Activated effector memory CD4-positive, alpha-beta T cell treated with anti-CD3 and anti-CD28 coated beads, Interleukin-2, amount 50 U/mL, for 16 hours (primary cell): Measurements from ENCODE around the gene ANKRD18A.

Experiments
- DNase-seq: peaks from one replicate; pipeline ENCODE4 v3.0.0-alpha.2; 2020

ANKRD18A gene

DNA sequence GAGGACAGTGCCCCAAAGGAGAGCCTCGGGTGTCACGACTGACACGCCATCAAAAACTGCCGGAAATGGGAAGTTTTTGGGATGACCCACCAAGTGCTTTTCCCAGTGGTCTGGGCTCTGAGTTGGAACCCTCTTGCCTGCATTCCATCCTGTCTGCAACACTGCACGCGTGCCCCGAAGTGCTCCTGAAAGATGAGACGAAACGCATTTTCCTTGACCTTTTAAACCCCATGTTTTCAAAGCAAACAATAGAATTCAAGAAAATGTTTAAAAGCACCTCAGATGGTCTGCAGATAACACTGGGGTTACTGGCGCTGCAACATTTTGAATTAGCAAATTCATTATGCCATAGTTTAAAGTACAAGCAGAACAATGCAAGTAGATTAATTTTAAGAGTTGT, 92.9 kb downstream of the ANKRD18A start:
- no peak for DNase-seq

DNA sequence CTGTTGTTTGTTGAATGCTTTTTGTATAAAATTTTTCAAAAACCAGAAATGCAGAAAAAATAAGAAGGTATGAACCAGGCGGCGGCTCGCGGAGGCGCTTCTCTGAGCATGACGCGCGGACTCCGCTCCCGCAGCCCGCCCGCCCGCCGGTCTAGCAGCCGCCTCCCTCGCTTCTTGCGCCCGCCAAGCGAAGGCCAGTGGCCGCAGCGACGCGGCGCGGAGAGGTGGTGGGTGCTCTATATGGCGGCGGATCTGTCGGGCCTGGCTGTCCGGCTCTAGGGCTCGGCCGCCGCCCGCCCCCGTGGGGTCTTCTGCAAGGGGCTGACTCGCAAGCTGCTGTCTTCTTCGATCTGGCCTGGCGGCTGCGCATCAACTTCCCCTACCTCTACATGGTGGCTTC, 93.8 kb downstream of the ANKRD18A start:
- DNase-seq = no peak

DNA sequence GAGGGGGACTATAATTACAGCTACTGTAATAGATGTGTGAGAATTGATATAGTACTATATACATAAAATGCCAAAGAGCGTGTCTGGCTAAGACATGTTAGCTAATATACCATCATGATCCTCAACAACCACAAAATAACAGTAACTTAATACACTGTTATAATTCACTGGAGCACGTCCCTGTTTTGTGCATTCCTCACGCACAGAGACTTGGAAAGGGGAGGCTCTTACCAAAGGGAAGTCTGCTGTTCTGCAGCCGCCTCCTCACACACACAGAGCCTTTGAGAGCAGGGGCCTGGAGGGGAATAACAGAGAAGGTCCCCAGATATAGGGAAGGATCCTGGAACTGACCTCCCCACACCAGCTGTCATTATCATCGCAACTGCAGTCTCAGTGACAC, 97.3 kb downstream of the ANKRD18A start:
- DNase-seq = no peak

DNA sequence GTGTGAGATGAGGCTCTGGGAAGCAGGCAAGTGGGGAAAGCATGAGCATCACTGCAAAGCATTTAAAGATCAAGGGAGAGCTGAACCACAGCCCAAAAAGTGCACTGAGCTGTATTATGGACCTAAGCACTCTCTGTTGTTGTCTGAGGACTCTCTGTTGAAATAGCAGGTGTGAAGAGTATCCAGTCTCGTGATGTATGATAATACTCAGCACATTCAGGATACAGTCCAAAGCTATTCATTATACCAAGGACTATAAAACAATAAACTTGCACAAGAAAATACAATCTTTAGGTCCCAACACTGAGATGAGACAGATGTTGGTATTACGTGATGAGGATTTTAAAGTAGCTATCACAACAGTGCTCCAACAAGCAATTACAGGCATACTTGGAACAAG, 98.6 kb downstream of the ANKRD18A start:
- no peak for DNase-seq
